Erythroblast (primary cell): ENCODE measurements around the gene GJB4.

Source experiments
- GATA1 ChIP-seq: IDR thresholded peaks from 2 replicates; pipeline ENCODE4 v1.6.1; 2011; ENCODE audit warnings: low read depth, mild to moderate bottlenecking, control low read depth, low read length, moderate library complexity
- POLR2A ChIP-seq: IDR thresholded peaks from 2 replicates; pipeline ENCODE4 v1.6.1; 2011; ENCODE audit warnings: mild to moderate bottlenecking, low read length

GRCh38 chr1:34745666-34746065 lies 13.9 kb upstream of the GJB4 start:
- TF ChIP-seq GATA1 = no peak
- no peak for TF ChIP-seq POLR2A
